OCI-LY7 (cell line): ENCODE data around the gene LCNL1.

Experiments used
- EZH2phosphoT487 ChIP-seq: fragments of 200-600 bp; sonication (generic); IDR thresholded peaks from 2 replicates; pipeline ENCODE4 v1.6.1; 2018; ENCODE audit warnings: low read depth, borderline replicate concordance, mild to moderate bottlenecking, mixed run types, antibody characterized with exemption, low read length, moderate library complexity, mixed read lengths
- TF ChIP-seq, protein P1 (sequence below): fragments of 200-600 bp; sonication (generic); conservative IDR thresholded peaks from 2 replicates; pipeline ENCODE4 v1.5.1; 2014; ENCODE audit warnings: mild to moderate bottlenecking, antibody characterized with exemption, low read length, moderate library complexity, mixed read lengths

DNA sequence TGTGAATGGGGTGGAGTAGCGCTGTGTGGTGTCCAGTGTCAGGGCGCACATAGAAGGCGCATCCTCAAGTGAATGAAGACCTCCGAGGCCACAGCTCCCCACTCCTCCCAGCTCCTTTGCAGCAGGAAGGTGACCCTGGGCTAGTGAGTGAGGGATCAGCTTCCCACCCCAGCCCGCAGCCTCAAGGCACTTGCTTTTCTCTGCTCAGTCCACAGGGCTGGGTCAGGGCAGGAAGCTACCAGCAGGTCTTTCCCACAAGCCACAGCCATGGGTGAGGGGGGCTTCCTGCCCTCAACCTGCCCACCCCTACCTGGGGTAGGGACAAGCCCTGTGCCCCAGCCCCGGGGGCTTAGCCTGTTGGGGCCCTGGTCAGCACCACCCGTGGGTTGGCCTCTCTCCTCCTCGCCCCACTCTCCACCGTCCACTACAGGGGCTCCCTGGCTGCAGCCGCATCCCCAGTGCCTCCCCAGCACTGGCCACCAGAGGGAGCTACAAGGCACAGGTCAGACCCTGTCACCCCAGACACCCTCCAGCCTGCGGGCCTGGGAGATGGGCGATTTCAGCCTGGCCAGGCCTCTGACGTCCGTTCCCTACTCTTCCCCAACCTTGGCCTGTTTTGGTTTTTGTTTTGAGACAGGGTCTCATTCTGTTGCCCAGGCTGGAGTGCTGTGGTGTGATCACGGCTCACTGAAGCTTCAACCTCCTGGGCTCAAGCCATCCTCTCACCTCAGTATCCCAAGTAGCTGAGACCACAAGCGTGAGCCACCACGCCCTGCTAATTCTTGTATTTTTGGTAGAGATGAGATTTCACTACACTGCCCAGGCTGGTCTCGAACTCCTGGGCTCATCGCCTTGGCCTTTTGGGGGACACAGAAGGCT, 46.5 kb downstream of the LCNL1 start:
- TF ChIP-seq, protein P1, sequence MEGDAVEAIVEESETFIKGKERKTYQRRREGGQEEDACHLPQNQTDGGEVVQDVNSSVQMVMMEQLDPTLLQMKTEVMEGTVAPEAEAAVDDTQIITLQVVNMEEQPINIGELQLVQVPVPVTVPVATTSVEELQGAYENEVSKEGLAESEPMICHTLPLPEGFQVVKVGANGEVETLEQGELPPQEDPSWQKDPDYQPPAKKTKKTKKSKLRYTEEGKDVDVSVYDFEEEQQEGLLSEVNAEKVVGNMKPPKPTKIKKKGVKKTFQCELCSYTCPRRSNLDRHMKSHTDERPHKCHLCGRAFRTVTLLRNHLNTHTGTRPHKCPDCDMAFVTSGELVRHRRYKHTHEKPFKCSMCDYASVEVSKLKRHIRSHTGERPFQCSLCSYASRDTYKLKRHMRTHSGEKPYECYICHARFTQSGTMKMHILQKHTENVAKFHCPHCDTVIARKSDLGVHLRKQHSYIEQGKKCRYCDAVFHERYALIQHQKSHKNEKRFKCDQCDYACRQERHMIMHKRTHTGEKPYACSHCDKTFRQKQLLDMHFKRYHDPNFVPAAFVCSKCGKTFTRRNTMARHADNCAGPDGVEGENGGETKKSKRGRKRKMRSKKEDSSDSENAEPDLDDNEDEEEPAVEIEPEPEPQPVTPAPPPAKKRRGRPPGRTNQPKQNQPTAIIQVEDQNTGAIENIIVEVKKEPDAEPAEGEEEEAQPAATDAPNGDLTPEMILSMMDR = peak; percentile 83
- TF ChIP-seq EZH2phosphoT487 = no peak
